Hypothalamus (tissue), 51 donors: ENCODE measurements around the gene MOB2.

Experiments
- DNase-seq, 51 donors: peaks; one replicate each; lab custom pipeline; 2025; lab: John Stamatoyannopoulos, UW

MOB2 gene

GRCh38 chr11:1506981-1507380, 20.4 kb upstream of the MOB2 start:
- DNase-seq = no peak

GRCh38 chr11:1505480-1505879, 18.9 kb upstream of the MOB2 start:
- DNase-seq = no peak

- no peak for DNase-seq
Measured at GRCh38 chr11:1504581-1505290, 18.2 kb upstream of the MOB2 start.

GRCh38 chr11:1504138-1504537, 17.6 kb upstream of the MOB2 start:
- no peak for DNase-seq

GRCh38 chr11:1503708-1504104, 17.1 kb upstream of the MOB2 start:
- DNase-seq = peak in 31 of 51 donors; percentile 17 to 68 (median 47)

GRCh38 chr11:1502954-1503707, 16.6 kb upstream of the MOB2 start:
- DNase-seq = peak in 33 of 51 donors; percentile 17 to 75 (median 53)

GRCh38 chr11:1502168-1502953, 15.8 kb upstream of the MOB2 start:
- no peak for DNase-seq

- DNase-seq = peak in 1 of 51 donors; percentile 32
Measured at GRCh38 chr11:1501421-1502167, 15.0 kb upstream of the MOB2 start.

GRCh38 chr11:1500466-1501420, 14.2 kb upstream of the MOB2 start:
- DNase-seq = no peak

- DNase-seq = no peak
Measured at GRCh38 chr11:1499899-1500298, 13.3 kb upstream of the MOB2 start.

- DNase-seq = no peak
Measured at GRCh38 chr11:1499261-1499890, 12.8 kb upstream of the MOB2 start.

GRCh38 chr11:1498262-1498661, 11.7 kb upstream of the MOB2 start:
- DNase-seq = no peak

GRCh38 chr11:1497600-1497999, 11.0 kb upstream of the MOB2 start:
- no peak for DNase-seq

- DNase-seq = no peak
Measured at GRCh38 chr11:1496761-1497095, 10.1 kb upstream of the MOB2 start.

GRCh38 chr11:1496091-1496760, 9.6 kb upstream of the MOB2 start:
- DNase-seq = no peak

GRCh38 chr11:1494650-1495049, 8.1 kb upstream of the MOB2 start:
- no peak for DNase-seq

- no peak for DNase-seq
Measured at GRCh38 chr11:1493650-1494244, 7.2 kb upstream of the MOB2 start.

GRCh38 chr11:1491379-1491778, 4.8 kb upstream of the MOB2 start:
- DNase-seq = no peak
